ENCODE results near the gene PLEKHH1. TPM values are rescaled to one million over a fixed set of nuclear protein-coding genes. Genes with fewer than 3 reads are reported as not detected.

The PLEKHH1 gene
- total and polyA plus RNA-seq, 9 of the 15 experiments (the other 6 are each of a cell fraction or from before 2014, with no cell fraction given): 0.76 to 5.9 (median 2.9) TPM

DNA sequence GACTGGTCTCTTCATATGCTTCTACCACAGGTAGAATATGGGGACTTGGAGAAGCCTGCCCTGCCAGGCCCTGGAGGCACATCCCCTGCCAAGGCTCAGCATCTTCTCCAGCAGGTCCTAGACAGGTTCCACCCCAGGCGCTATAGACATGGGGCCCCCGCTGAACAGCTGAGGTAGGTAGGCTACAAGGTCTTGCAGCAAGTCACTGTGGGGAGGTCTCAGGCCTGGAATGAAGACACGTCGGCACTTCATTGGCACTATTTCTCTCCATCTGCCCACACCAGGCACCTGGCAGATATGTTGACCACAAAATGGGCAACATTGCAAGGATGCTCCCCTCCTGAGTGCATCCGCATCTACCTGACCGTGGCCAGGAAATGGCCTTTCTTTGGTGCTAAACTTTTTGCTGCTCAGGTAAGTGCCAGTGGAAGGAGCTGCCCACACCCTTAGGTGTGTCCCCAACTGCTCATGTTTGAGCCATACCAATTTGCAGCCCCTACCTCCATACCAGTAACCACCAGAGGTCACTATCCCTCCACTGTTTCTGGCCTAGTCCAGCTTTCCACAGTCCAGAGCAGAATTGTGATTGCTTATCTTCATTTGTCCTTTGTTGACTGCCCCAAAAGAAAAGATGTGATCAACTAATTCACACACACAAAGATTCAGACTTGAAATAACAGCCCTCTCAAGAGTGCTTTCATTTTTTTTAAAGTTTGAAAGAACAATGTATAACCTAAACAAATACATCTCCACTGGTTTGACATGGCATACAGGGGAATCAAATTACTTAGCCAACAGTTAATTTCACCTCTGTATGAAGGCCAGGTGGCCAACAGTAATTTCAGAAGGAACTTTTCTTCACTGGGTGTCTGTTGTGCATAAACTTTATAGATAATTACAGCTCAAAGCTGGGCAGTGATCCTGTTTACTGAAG lies 50.9 kb downstream of the PLEKHH1 start (continued):
- TF ChIP-seq, protein P1, sequence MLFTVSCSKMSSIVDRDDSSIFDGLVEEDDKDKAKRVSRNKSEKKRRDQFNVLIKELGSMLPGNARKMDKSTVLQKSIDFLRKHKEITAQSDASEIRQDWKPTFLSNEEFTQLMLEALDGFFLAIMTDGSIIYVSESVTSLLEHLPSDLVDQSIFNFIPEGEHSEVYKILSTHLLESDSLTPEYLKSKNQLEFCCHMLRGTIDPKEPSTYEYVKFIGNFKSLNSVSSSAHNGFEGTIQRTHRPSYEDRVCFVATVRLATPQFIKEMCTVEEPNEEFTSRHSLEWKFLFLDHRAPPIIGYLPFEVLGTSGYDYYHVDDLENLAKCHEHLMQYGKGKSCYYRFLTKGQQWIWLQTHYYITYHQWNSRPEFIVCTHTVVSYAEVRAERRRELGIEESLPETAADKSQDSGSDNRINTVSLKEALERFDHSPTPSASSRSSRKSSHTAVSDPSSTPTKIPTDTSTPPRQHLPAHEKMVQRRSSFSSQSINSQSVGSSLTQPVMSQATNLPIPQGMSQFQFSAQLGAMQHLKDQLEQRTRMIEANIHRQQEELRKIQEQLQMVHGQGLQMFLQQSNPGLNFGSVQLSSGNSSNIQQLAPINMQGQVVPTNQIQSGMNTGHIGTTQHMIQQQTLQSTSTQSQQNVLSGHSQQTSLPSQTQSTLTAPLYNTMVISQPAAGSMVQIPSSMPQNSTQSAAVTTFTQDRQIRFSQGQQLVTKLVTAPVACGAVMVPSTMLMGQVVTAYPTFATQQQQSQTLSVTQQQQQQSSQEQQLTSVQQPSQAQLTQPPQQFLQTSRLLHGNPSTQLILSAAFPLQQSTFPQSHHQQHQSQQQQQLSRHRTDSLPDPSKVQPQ (CRISPR knock-in tag; IDR thresholded peaks at IDR 0.05; ENCODE audit: borderline replicate concordance): no peak
- no peak for TF ChIP-seq XRCC4 (IDR thresholded peaks at IDR 0.05; ENCODE audit: extremely low read depth, insufficient read depth, insufficient read length)
- no peak for TF ChIP-seq SRSF7 (optimal IDR thresholded peaks at IDR 0.05; ENCODE audit: low read depth, low read length)
- TF ChIP-seq MYNN (IDR thresholded peaks at IDR 0.05): no peak
- TF ChIP-seq MYNN (CRISPR knock-in tag; IDR thresholded peaks at IDR 0.05): no peak
- TF ChIP-seq, protein P2, sequence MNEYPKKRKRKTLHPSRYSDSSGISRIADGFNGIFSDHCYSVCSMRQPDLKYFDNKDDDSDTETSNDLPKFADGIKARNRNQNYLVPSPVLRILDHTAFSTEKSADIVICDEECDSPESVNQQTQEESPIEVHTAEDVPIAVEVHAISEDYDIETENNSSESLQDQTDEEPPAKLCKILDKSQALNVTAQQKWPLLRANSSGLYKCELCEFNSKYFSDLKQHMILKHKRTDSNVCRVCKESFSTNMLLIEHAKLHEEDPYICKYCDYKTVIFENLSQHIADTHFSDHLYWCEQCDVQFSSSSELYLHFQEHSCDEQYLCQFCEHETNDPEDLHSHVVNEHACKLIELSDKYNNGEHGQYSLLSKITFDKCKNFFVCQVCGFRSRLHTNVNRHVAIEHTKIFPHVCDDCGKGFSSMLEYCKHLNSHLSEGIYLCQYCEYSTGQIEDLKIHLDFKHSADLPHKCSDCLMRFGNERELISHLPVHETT (CRISPR knock-in tag; conservative IDR thresholded peaks at IDR 0.05 in 1 of 2, IDR thresholded peaks at IDR 0.05 in 1 of 2): no peak
- TF ChIP-seq ZBTB1 (CRISPR knock-in tag; IDR thresholded peaks at IDR 0.05; ENCODE audit: borderline replicate concordance, low read depth): no peak
- TF ChIP-seq, protein P3, sequence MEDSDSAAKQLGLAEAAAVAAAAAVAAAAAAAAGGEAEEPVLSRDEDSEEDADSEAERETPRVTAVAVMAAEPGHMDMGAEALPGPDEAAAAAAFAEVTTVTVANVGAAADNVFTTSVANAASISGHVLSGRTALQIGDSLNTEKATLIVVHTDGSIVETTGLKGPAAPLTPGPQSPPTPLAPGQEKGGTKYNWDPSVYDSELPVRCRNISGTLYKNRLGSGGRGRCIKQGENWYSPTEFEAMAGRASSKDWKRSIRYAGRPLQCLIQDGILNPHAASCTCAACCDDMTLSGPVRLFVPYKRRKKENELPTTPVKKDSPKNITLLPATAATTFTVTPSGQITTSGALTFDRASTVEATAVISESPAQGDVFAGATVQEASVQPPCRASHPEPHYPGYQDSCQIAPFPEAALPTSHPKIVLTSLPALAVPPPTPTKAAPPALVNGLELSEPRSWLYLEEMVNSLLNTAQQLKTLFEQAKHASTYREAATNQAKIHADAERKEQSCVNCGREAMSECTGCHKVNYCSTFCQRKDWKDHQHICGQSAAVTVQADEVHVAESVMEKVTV (CRISPR knock-in tag; IDR thresholded peaks at IDR 0.05): peak; percentile 87
- TF ChIP-seq BHLHE40 (IDR thresholded peaks at IDR 0.05; ENCODE audit: low read length): 0 out of 2 replicates have a peak, but pooled peaks have one; percentile 12
- TF ChIP-seq, protein P4, sequence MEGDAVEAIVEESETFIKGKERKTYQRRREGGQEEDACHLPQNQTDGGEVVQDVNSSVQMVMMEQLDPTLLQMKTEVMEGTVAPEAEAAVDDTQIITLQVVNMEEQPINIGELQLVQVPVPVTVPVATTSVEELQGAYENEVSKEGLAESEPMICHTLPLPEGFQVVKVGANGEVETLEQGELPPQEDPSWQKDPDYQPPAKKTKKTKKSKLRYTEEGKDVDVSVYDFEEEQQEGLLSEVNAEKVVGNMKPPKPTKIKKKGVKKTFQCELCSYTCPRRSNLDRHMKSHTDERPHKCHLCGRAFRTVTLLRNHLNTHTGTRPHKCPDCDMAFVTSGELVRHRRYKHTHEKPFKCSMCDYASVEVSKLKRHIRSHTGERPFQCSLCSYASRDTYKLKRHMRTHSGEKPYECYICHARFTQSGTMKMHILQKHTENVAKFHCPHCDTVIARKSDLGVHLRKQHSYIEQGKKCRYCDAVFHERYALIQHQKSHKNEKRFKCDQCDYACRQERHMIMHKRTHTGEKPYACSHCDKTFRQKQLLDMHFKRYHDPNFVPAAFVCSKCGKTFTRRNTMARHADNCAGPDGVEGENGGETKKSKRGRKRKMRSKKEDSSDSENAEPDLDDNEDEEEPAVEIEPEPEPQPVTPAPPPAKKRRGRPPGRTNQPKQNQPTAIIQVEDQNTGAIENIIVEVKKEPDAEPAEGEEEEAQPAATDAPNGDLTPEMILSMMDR (IDR thresholded peaks at IDR 0.05 in 2 of 3, conservative IDR thresholded peaks at IDR 0.05 in 1 of 3; ENCODE audit: insufficient read depth in 2 of 3, low read depth in 1 of 3, low read length in 3 of 3): peak; percentile 72 to 83 (median 78)
- TF ChIP-seq EP300 (IDR thresholded peaks at IDR 0.05; ENCODE audit: low read length): no peak
- TF ChIP-seq CHD1 (IDR thresholded peaks at IDR 0.05; ENCODE audit: low read length): no peak
- TF ChIP-seq HDAC3 (IDR thresholded peaks at IDR 0.05; ENCODE audit: borderline replicate concordance, partially characterized antibody): no peak
- TF ChIP-seq, protein P5, sequence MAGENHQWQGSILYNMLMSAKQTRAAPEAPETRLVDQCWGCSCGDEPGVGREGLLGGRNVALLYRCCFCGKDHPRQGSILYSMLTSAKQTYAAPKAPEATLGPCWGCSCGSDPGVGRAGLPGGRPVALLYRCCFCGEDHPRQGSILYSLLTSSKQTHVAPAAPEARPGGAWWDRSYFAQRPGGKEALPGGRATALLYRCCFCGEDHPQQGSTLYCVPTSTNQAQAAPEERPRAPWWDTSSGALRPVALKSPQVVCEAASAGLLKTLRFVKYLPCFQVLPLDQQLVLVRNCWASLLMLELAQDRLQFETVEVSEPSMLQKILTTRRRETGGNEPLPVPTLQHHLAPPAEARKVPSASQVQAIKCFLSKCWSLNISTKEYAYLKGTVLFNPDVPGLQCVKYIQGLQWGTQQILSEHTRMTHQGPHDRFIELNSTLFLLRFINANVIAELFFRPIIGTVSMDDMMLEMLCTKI (IDR thresholded peaks at IDR 0.05; ENCODE audit: partially characterized antibody): no peak
- TF ChIP-seq, protein P6, sequence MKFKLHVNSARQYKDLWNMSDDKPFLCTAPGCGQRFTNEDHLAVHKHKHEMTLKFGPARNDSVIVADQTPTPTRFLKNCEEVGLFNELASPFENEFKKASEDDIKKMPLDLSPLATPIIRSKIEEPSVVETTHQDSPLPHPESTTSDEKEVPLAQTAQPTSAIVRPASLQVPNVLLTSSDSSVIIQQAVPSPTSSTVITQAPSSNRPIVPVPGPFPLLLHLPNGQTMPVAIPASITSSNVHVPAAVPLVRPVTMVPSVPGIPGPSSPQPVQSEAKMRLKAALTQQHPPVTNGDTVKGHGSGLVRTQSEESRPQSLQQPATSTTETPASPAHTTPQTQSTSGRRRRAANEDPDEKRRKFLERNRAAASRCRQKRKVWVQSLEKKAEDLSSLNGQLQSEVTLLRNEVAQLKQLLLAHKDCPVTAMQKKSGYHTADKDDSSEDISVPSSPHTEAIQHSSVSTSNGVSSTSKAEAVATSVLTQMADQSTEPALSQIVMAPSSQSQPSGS (CRISPR knock-in tag; IDR thresholded peaks at IDR 0.05): no peak

Data from K562 (cell line).